Inflammatory macrophage treated with lipopolysaccharide for 1 hour (primary cell): ENCODE measurements around the gene ARVCF.
A peak's percentile ranks its signal among the peaks of the same experiment; 100 is the strongest.
"Not testable (repeated sequence)": the region's sequence is repeated elsewhere in the genome, so short reads cannot be mapped to it uniquely, and the experiment has no call there.

ENCODE experiments used
- DNase-seq, 2 donors: peaks; one replicate each; pipeline ENCODE4 v3.0.0-alpha.2; 2020 to 2022

ARVCF gene

DNA sequence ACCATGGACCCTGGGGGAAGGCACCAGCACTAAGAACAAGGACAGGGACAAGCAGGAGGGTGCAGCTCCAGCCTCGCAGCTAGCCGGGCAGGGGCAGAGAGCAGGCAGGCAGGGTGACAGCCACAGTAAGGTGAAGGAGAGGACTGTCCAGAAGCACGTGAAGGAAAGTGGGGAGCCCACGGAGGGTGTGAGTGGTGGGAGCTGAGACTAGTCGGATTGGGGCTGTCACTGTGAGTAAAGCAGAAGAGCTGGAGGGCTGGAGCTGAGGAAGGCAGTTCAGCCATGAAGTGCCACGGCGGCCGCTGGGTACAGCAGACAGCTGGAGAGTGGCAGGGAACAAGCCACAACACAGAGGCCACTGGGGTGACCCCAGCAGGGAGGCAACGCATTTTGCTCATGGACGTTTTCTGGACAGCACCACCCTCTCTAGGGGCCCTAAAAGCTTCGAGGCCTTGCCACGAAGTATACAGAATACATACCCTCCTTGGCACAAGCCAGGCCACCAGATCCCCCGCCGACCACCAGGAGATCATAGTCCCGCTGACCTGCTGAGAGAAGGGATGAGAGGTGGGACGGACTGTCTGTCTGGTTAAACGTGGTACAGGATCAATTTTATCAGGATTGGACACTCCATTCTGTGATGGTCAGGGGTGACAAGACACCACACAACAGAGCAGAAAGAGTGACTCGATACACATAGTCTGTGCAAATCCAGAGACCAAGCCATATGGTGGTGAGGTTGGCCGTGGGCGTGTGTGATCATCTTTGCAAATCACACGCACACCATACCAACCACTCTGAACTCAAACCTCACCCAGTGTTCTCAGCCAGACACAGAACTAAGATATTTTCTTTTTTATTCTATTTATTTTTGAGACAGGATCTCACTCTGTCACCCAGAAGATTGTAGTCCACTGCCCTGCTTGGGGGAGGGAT lies 85.8 kb downstream of the ARVCF start:
- peak in 1 of 2 donors; percentile 48 for DNase-seq

- no peak for DNase-seq
These were observed 86.8 kb downstream of the ARVCF start for GRCh38 chr22:19929586-19930550.

DNA sequence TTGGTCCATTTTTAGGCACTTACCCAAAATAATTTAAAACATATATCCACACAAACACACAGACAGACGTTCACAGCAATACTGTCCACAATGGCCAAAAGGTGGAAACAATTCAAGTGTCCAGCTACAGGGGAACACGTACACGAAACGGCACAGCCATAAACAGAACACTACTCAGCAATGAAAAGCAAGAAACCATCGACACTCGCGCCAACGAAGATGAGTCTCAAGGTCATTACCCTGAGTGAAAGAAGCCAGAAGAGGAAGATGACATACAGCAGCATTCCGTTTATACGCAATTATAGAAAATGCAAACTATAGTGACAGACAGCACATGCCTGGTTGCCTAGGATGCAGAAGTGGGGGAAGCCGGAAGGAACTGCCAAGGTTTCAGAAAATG lies 88.4 kb downstream of the ARVCF start:
- peak; percentile 74 to 81 for DNase-seq

- DNase-seq, result no peak
These were observed 88.9 kb downstream of the ARVCF start for GRCh38 chr22:19927696-19928095.

DNA sequence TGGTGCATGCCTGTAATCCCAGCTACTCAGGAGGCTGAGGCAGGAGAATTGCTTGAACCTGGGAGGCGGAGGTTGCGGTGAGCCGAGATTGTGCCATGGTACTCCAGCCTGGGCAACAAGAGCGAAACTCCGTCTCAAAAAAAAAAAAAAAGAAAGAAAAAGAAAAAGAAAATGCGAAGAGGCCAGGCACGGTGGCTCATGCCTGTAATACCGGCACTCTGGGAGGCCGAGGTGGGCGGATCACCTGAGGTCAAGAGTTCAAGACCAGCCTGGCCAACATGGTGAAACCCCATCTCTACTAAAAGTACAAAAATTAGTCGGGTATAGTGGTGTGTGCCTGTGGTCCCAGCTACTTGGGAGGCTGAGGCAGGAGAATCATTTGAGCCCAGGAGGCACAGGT lies 90.6 kb downstream of the ARVCF start:
- not testable (repeated sequence) for DNase-seq

GRCh38 chr22:19923914-19924513 lies 92.6 kb downstream of the ARVCF start:
- DNase-seq, result no peak

DNA sequence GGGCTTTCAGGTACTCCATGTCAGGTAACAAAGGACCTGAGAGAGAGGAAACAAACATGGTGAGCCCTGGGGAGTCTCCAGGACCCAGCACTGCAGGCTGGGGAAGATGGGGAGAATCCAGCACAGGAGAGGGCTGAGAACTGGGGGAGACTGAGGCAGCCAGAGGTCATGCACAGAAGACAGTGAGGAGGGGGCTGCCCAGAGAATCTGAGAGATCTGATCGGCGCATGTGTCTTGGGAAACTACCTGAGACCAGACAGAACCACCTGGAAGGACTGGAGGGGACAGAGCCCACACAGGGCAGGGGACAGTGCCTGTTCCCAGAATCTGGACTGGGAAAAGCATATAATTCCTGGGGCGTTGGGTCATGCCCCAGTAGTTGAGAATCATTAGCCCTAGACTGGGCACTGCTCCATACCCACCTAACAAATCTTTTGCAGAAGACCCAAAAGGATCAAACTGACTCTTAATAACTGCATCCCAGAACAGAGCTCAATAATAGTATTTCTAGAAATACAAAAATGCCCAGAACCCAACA lies 95.0 kb downstream of the ARVCF start:
- DNase-seq, result no peak
